Raji (cell line): ENCODE results near the gene GRIK3.

Experiments
- POLR2A ChIP-seq: IDR thresholded peaks from 2 replicates; pipeline ENCODE4 v1.6.1; 2011; ENCODE audit warnings: low read depth, low read length, control low read depth; ENCODE audit not compliant: insufficient read depth

Gene GRIK3

DNA sequence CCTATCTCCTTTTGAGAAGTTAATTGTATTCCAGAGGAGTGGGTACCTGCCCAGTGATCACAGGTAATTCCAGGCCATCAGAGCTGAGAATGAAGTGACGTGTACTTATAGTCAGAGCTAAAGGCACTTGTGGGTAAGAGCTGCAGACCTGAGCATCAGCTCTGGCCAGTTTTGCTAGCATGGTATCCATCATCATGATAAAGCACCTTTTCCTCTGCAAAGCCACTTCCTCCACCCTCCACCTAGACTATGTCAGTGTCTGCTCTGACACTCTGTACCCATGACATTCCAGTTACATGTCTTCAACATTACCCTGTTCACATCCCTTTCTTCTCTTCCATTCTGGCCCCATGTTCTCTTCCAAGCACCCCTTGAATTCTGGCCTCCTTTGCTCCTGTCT, 157.3 kb downstream of the GRIK3 start:
- no peak for TF ChIP-seq POLR2A

DNA sequence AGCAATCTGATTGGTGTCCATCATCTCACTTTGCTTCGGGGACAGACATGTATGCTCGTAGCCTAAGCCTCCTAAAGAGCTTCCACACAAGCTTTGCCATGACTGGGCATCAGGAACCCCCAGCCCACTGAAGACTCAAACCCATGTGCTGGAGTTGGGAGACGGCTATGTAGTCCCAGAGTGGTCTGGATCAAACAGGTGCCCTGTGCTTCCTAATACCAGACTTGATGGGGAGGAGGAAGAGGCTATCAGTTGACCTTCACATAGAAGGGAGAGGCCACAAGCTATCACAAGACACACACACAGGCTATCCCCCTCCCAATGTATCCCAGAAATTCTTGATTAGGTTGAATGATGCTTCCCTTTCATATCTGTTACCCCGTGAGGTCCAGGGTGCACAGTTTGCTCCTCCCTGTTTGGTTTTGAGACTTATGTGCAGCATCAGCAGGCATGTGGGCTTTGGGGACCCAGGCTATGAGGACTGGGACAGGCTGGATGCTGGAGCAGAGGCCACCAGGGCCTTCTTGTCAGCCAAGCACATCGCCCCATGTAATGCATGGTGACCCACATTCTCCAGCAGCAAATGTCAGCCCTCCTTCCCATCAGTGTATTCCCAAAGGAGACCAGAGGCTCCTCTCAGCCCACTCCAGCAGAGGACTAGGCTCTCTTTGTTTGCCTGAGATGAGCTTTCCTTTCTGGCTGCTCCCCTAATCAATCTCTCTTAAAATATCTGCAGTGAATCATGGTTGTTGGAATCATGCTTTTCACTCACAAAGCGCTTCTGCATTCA, 159.8 kb downstream of the GRIK3 start:
- TF ChIP-seq POLR2A = no peak

DNA sequence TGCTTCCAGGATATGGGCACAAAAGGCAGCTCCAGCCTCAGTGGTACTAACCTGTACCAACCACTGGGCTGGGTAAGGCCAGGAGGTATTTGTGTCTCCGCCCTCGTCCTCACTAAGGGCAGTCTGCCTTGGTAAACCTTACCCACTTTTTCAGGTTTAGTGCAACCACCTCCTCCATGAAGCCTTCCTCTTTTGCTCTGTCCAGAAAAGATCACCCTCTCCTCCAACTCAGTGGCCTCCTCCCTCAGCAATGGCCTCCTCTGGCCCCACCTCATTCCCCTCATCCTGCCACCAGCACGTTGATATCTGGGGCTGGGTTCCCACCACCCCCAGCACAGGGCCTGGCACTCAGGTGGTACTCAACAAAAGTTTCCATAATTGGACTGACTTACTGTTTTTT, 161.5 kb downstream of the GRIK3 start:
- TF ChIP-seq POLR2A = no peak

DNA sequence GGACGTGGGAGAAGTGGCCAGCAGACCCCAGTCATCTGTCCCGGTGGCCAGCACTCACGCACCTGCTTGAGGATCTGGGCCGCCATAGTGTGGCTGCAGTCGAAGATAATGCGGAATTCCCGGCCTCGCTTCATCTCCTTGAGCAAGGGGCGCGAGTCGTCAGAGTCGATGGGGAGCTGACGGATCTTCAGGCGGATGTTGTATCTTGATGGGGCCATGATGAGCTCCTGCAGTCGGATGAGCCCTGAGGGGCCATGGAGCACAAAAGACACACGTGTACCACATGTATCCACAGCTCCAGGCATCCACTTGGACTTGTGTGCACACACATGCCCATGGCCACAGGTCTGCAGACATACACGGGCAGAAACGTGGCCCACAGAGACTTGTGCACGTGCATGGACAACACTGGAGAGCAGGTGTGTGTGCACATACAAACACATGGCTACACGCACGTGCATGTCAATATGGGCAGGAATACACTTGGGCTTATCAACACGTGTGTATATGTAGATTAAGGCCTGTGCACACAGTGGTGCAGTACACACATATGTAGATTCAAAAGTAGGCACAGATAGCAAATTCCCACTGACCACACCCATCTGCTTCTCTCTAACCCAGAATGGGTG, 162.1 kb downstream of the GRIK3 start:
- TF ChIP-seq POLR2A = no peak

DNA sequence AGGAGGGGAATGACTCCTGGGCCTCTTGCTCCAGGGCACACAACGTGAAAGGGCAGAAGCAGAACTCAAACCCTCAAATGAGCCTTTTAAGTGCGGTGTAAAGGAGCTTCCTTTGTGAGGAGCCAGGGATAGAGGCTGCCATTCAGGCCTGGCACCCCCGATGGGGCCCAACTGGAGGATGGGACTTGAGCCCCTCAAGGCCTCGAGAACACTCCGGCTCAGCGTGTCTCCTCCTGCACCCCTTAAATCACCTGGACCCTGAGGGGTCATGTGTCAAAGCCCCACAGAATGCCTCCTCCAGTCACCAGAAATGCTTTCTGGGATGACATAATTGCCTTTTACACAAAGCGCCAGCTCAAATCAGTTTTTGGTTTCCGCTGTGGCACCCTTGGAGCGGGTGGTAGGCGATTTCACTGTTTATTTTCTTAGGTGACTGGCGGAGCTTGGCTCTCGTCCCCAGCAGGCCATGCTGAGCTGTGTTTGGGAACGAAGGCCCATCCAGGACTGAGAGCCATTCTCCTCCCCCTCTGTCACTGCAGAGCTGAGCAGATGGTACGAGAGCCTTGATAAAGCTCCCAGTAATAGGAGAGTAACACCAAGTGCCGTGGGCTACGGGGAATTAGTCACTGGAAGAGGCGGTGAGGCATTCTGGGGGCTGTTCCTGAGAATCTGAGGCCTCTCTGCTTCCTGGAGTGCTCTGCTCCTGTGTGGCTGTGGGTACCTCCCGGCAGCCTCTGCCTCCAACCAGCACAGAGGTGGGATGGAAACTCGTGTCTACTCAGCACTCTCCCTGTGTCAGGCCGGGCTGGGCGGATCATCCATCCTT, 163.0 kb downstream of the GRIK3 start:
- TF ChIP-seq POLR2A = no peak

DNA sequence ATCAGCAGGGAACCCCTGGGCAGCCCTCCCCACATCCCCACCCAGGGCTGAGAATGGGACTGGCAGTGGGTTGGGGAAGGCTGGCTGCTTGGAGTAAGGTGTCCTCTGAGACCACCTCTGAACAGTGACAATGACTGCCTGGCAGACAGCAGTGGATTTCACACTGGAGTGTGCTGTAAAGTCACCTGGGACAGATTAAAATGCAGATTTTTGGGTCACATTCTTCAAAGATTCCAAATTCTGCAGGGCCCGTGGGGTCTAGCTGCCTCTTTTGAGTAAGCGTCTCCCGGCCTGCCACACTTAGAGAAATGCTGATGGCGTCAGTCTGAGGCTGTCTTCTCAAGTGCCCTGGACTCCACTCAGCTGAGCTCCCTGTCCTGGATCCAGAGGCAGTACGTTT, 164.5 kb downstream of the GRIK3 start:
- TF ChIP-seq POLR2A = no peak

DNA sequence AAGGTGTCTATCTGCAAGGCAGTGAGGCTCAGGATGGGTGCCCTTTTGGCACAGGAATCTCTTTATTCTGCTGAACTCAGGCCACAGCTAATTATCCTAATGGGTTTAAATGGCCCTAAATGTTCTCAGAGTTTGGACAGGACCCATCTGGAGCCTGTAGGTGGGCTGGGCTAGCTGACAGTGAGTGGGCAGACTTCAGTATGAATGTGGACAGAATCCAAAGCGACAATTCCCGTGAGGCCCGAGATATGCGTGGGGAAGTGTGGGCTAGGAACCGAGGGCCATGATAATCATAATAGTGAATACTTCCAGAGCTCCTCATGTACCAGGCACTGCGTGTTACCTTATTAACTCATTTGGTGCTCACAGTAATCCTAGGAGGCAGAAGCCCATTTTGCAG, 165.3 kb downstream of the GRIK3 start:
- TF ChIP-seq POLR2A = no peak

DNA sequence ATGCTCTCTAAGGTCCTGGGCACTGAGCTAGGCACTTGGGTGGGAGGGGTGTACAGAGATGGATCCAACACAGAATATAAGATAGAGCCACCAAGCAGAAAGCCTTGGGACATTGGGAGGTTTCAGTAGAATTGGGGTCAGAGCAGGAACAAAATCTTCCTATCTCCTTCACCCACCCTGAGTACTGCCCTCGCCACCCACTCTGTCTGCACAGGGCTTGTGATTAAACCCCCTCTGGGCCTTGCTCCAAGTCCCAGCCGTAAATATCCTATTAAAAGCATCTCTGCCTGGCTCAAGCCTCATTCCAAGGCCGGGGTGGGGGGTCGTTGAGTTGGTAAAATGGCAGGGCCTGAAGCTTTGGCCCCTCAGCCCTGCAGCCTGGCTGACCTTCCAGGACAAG, 166.7 kb downstream of the GRIK3 start:
- TF ChIP-seq POLR2A = no peak

DNA sequence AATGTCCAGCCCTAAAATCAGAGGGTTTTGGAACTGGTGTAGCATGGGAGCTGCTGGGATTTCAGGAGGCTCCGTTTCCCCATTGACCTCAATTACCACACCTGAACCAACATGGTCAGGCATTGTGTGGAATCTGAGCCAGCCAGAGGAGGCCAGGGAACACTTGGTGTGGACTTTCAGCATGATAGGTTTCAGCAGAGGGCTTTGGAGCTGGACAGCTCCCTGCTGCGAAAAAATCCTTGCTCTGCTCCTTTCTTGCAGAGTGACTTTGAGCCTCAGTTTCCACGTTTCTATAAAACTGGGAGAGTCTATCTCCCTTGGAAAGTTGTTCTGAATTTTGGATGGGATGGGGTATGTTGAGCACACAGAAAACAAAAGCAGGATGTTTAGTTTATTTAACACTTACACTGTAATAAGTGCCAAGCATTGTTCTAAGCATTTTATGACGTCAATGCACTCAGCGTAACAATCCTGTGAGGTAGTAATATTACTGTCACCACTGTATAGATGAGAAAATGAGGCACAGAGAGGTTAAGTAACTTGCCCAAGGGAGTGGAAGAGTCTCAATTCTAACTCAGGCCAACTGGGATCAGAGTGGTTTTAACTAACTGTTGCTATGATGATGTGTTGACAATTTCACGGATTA, 168.0 kb downstream of the GRIK3 start:
- no peak for TF ChIP-seq POLR2A

DNA sequence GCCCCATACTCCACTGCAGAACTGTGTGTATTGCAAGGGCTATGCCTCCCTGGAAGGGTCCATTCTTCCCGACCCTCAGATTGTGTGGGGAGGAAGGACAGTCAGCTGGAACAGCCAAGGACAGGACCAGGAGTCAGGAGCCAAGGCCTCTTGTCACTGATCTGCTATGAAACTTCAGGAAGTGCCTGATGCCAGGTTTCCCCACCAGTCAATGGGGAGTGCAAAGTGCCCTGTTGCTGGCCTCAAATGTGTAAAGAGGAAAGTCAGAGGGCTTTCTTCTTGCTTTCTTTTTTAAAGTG, 168.8 kb downstream of the GRIK3 start:
- TF ChIP-seq POLR2A = no peak

DNA sequence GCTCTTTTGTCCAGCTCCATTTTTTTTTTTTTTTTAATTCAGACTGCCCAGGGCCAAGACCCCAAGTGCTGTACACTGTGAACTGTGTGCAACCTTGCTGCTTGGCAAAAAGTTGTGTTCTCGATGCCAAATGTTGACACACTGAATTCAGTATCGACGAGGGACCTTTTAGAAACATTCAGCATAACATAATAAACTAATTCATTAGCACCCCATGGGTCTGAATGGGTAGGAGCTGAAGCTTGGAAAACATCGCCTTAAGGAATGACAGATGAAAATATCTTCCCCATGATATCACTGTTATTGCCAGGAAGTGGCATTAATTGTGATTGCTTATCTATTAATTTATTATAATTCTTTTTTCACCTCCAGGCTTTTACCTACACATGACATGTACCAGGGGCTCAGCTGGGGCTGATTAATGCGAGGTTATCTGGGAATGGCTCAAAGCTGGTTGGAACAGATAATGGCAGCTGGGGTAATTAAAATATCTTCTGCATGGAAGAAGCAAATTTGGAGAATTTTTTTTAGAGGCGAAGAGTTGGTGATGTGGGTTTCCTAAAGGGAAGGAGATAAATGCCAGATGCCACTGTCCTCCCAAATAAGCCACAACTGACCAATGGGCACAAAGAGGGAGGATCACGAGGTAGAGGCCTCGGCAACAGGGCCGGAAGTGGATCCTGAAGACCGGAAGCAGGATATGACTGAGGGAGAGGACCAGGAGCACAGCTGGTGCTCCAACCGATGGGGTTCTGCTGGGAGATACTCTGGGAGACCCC, 169.3 kb downstream of the GRIK3 start:
- TF ChIP-seq POLR2A = no peak

DNA sequence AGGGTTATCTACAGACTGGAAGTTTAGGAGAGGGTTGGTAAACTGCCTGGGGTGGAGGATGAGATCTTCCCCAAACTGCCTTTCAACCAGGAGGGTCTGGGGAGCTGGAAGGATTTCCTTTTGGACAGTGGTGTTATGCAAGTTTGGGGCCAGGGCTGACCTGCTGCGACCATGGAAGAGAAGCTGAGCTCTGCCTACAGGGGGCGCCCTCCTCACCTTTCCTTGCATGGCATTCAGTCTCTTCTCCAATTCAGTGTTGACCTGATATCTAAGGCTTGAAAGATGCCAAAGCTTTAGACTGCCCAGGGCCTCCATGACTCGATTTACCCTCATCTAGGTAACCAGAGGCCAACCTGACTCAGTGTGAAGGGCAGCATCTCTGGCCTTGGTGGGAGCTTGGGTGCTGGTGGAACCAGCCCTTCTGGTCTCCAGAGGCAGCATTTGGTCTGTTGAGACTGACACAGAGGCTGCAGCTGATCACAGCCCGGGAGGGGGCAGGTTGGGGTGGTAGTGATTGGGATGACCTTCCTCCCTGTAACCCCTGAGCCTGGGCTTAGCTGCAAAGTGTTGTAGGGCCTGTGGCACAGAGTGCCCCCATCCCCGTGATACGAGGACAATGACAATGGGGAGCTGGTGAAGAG, 170.0 kb downstream of the GRIK3 start:
- TF ChIP-seq POLR2A = no peak

DNA sequence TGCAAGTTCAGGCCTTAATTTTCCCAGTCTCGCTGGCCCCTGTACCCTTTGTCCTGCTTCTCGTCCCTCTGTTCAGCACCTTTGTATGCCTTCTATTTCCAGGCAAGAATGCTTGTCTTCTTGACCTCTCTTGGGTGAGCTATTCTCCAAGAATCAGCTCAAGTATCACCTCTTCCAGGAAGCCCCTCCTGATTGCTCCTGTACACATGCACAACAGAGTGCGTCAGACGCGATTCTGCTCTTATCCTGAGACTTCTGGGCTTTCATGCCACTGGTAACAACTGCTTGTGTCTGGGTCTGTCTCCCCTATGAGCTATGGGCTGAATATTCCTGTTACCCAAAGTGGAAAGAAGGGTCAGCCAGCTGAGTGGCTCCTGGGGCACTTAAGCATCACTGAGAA, 170.8 kb downstream of the GRIK3 start:
- no peak for TF ChIP-seq POLR2A

DNA sequence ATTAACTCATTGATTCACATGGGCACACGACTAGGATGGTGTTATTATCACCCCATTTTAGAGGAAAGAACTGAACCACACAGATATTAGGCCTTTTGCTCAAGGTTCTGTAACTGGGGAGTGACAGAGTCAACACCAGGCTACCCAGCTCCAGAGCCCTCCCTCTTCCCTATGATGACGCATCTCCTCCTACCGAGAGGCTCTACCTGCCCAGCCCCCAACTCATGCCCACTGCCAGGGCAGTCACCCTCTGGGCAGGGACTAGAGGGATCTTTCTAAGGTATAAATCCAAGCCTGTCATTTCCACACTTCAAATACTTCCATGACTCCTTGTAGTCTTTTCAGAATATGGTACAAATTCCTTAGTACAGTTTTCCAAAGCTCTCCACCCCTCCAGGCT, 171.3 kb downstream of the GRIK3 start:
- TF ChIP-seq POLR2A = no peak
